Prostate gland (tissue), 2 donors: ENCODE data around the gene TAS1R1. TPM values are rescaled to one million over a fixed set of nuclear protein-coding genes. Genes with fewer than 3 reads are reported as not detected.
A peak's percentile ranks its signal among the peaks of the same experiment; 100 is the strongest.
"Not testable (repeated sequence)": the region's sequence is repeated elsewhere in the genome, so short reads cannot be mapped to it uniquely, and the experiment has no call there.

ENCODE experiments used
- DNase-seq: peaks from one replicate; pipeline ENCODE4 v3.0.0-alpha.2; 2019; ENCODE audit warnings: low spot score
- H3K27ac ChIP-seq, 2 donors: fragments of 200-600 bp; sonication (generic); 2 replicates each; pipeline ENCODE4 v1.5.1; 2017 to 2019
- H3K27me3 ChIP-seq: fragments of 200-600 bp; sonication (generic); replicated peaks from 2 replicates; pipeline ENCODE4 v1.5.1; 2019; ENCODE audit not compliant: insufficient read depth
- H3K36me3 ChIP-seq, 2 donors: fragments of 200-600 bp; sonication (generic); 1 replicate in 1 of 2; 2 replicates in 1 of 2; pipeline versions ENCODE4 v1.5.1 to v1.8.1; 2017 to 2019
- H3K4me1 ChIP-seq: fragments of 200-600 bp; sonication (generic); replicated peaks from 2 replicates; pipeline ENCODE4 v1.5.1; 2019
- H3K4me3 ChIP-seq, 2 donors: fragments of 200-600 bp; sonication (generic); 2 replicates each; pipeline ENCODE4 v1.5.1; 2017 to 2019
- H3K9me3 ChIP-seq: fragments of 200-600 bp; sonication (generic); 2 replicates; pipeline ENCODE4 v1.5.1; 2017
- POLR2A ChIP-seq: fragments of 450-650 bp; IDR thresholded peaks from one replicate; pipeline ENCODE4 v1.6.1; 2016; ENCODE audit warnings: antibody characterized with exemption, mild to moderate bottlenecking
- POLR2AphosphoS5 ChIP-seq: sonication (generic); formaldehyde crosslinking; IDR thresholded peaks from one replicate; pipeline ENCODE4 v1.6.1; 2017; ENCODE audit warnings: antibody characterized with exemption
- WGBS: methylation state at CpG from one replicate; pipeline ENCODE4 v1.1.5; 2018; 5-methylcytosine and 5-hydroxymethylcytosine counted together
- intact Hi-C: fragments of 100-400 bp; cut with DNase I; formaldehyde crosslinking; loops from one replicate; pipeline ENCODE4 v1.14.2; 2022
- total RNA-seq, 2 donors: library from RNA; depleted of rRNA; stranded (reverse); fragments of >200 nt; gene quantifications; one replicate each; pipeline ENCODE4 v1.1.0, GENCODE V29; 2016
- TF ChIP-seq, protein P1 (sequence below), 4 experiments: fragments of 200-600 bp in 2 of 4; fragments of 450-650 bp in 2 of 4; sonication (generic) in 2 of 4; IDR thresholded peaks; 1 replicate in 3 of 4; 2 replicates in 1 of 4; pipeline ENCODE4 v1.5.1; 2016 to 2019; ENCODE audit warnings: antibody characterized with exemption in 4 of 4, mild to moderate bottlenecking in 2 of 4, moderate library complexity in 2 of 4

TAS1R1 gene
- total RNA-seq, 2 donors from 2014 or later, result 1.5 TPM; not detected in 1

DNA sequence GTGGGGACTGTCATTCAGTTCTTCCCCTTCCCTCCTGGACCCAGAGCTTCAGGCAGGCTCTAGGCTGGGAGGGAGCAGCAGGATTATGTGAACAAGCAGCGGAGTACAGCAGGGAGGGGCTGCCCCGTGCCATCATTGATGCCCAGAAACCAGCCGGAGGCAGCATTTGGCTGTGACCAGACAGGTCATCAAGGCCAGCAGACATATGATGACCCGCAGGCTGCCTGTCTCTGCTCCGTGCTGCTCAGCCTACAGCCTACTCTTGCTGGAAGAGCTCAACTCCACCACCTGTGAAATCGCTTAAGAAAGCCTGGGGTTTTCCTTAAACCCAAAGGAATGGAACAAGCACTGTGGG lies 42.6 kb downstream of the TAS1R1 start:
- Histone ChIP-seq H3K27me3 (no peaks in the 10 kb centered on the region), H3K27ac (peak overlapping the region; percentile 4 to 9), H3K9me3 (no peaks in the 10 kb centered on the region), H3K4me1 (peaks cover 30% of the 10 kb centered on the region), H3K36me3 (peaks cover 16 to 35% of the 10 kb centered on the region in 2 donors), H3K4me3 (no peak overlapping the region)
- 88% methylated on average over 6 of the region's 6 CpGs for WGBS
- TF ChIP-seq, protein P1, sequence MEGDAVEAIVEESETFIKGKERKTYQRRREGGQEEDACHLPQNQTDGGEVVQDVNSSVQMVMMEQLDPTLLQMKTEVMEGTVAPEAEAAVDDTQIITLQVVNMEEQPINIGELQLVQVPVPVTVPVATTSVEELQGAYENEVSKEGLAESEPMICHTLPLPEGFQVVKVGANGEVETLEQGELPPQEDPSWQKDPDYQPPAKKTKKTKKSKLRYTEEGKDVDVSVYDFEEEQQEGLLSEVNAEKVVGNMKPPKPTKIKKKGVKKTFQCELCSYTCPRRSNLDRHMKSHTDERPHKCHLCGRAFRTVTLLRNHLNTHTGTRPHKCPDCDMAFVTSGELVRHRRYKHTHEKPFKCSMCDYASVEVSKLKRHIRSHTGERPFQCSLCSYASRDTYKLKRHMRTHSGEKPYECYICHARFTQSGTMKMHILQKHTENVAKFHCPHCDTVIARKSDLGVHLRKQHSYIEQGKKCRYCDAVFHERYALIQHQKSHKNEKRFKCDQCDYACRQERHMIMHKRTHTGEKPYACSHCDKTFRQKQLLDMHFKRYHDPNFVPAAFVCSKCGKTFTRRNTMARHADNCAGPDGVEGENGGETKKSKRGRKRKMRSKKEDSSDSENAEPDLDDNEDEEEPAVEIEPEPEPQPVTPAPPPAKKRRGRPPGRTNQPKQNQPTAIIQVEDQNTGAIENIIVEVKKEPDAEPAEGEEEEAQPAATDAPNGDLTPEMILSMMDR (IDR thresholded peaks at IDR 0.05), result no peak
- no peak for TF ChIP-seq POLR2AphosphoS5
- no peak for TF ChIP-seq POLR2A
- intact Hi-C loops, result no loop called here
- no peak for DNase-seq

DNA sequence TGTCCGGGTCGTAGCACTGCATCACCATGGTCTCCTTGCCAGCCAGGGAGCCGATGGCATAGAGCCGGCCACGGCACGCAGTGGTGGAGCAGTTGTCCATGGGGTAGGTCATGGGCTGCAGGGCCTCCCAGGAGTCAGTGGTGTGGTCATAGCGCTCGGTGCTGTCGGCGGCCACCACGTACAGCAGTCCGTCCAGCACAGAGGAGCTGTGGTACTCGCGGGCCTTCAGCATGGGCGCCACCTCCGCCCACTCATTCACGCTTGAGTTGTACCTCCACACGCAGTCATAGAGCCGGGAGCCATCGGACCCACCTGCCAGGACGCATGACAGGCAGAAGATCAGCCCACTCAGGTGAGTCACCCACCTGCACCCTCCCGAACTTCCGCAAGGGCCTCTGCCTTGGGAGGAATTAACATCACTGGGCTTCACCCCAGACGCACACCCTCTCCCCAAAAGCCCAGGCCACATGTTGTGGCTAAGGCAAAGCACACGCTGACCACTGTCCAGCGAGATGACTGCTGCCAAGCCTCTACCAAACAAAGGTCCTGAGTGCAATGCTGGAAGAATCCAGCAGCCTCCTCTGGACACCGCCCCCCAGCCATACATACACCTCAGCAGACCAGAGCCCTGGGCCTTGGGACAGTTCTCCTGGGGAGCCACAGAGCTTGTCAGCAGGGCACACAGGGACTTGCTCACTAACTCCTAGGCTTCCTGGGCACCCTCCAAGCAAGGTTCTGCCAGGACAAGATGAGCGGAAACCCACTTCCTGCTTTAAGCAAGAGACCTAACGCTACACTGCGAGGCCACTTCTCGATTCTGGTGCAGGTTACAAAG lies 44.3 kb downstream of the TAS1R1 start:
- peak overlapping the region; percentile 97 to 99 for H3K27ac ChIP-seq

DNA sequence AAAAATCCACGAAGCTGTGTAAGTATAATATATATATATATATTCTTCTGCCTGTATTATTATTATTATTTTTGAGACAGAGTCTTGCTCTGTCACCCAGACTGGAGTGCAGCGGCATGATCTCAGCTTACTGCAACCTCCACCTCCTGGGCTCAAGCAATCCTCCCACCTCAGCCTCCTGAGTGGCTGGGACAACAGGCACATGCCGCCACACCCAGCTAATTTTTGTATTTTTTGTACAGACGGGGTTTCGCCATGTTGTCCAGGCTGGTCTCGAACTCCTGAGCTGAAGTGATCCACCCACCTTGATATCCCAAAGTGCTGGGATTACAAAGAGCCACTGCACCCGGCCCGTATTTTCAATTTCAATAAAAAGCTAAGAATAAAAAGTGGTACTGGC lies 44.9 kb downstream of the TAS1R1 start:
- peak overlapping the region; percentile 97 to 99 for H3K27ac ChIP-seq
- 28% methylated on average over 8 of the region's 8 CpGs for WGBS
- intact Hi-C loops, result loop anchor here (5.0 kb wide), 1 partner anchor 243 kb away; no protein-coding TSS in a partner anchor
- DNase-seq, H3K27me3 ChIP-seq, H3K9me3 ChIP-seq: not testable (repeated sequence)
- H3K4me3 ChIP-seq, result peak overlapping the region; percentile 80 to 86
- peaks cover 6 to 19% of the 10 kb centered on the region in 2 donors for H3K36me3 ChIP-seq
- H3K4me1 ChIP-seq, result peaks cover 37% of the 10 kb centered on the region

More for the DNA sequence above, 44.3 kb downstream of the TAS1R1 start:
- Histone ChIP-seq H3K27me3 (no peaks in the 10 kb centered on the region), H3K4me3 (peak overlapping the region; percentile 80 to 86), H3K4me1 (peaks cover 37% of the 10 kb centered on the region), H3K9me3 (no peaks in the 10 kb centered on the region), H3K36me3 (peaks cover 6 to 19% of the 10 kb centered on the region in 2 donors)
- TF ChIP-seq, protein P1 (IDR thresholded peaks at IDR 0.05), result peak in 2 of 4 experiments; percentile 17 to 34
- TF ChIP-seq POLR2A, result no peak
- 42% methylated on average over 24 of the region's 31 CpGs for WGBS
- intact Hi-C loops, result no loop called here
- DNase-seq, result no peak

DNA sequence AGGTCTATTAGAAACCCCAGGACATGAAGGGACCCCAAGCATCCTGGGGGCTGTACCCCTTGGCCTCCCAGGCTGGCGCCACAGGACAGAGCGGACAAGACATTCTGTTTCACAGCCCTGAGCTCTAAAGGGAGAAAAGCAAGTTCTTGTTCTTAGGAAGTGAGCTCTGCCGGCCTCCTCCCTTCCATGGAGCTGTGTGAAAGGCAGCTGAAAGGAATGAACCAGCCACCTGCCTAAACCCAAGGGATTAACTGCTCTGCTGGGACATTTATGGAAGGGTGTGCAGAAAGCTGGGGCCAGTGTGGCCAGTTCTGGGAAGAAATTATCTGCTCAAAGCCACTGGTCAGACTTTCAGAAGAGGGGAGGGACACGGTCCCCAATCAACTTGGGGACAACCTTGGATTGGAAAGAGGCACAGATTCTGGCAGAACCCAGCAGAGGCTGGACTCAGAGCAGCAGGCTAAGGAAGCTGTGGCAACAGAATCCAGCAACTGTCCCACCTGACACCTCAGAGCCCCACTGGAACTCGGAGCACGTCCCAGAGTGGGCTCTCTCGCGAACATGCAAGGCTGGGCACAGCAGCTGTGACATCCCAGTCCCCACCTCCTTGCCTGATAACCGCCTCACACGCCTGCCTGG lies 45.4 kb downstream of the TAS1R1 start:
- H3K9me3 ChIP-seq, result no peaks in the 10 kb centered on the region
- no peak for TF ChIP-seq POLR2A
- TF ChIP-seq, protein P1 (IDR thresholded peaks at IDR 0.05), result no peak
- TF ChIP-seq POLR2AphosphoS5, result no peak
- H3K4me3 ChIP-seq, result peak overlapping the region; percentile 80 to 86
- peaks cover 6 to 19% of the 10 kb centered on the region in 2 donors for H3K36me3 ChIP-seq
- peaks cover 36% of the 10 kb centered on the region for H3K4me1 ChIP-seq
- peak overlapping the region; percentile 97 to 99 for H3K27ac ChIP-seq
- WGBS, result 12% methylated on average over 10 of the region's 10 CpGs
- DNase-seq, result no peak
- intact Hi-C loops, result loop anchor here (5.0 kb wide), 1 partner anchor 243 kb away; no protein-coding TSS in a partner anchor
- no peaks in the 10 kb centered on the region for H3K27me3 ChIP-seq

DNA sequence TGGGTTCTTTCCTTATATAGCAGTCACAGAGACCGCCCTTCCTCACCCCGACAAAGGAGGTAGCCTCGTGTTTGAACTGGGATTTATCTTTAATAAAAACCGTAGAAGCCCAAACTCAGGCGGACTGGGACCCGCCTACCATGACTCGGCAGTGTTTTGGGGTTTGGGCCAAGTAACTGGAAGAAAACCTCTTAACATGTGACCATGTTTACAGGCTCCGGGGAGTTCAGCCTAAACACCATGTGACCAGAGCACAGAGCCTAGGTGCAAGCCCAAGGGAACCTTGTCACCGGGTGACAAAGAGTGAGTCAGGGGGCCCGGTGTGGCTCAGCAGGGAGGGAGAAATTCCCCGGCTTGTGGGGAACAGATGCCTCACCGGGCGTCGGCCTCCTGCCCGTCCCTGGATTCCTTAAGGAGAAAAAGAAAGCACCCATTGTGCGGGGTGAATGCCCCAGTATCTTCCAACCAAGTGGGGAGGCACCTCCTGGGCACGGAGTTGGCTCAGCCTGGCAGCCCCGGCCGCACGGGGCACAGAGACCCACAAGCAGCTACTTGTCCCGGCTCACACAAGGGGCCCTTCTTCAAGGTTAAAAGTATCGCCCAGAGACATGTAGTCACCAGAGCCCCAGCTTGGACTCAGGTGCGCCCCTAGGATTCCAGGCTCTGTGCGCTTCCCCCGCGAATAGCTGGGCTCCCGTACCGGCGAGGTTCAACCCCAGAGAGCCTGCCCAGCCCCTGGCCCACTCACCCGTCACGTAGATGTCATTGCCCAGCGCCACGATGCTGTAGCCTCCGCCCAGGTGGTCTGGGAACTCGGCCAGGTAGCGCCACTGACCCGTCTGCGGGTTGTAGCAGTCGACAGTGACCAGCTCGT lies 46.2 kb downstream of the TAS1R1 start:
- H3K36me3 ChIP-seq, result peaks cover 6 to 15% of the 10 kb centered on the region in 2 donors
- H3K27ac ChIP-seq, result peak overlapping the region; percentile 97 to 99
- peaks cover 30% of the 10 kb centered on the region for H3K4me1 ChIP-seq
- DNase-seq, result peak; percentile 91
- TF ChIP-seq POLR2A (peak; percentile 80), POLR2AphosphoS5 (peak; percentile 99)
- TF ChIP-seq, protein P1 (IDR thresholded peaks at IDR 0.05), result peak in 1 of 4 experiments; percentile 9
- no peaks in the 10 kb centered on the region for H3K9me3 ChIP-seq
- intact Hi-C loops, result loop anchor here (5.0 kb wide), 1 partner anchor 244 kb away; no protein-coding TSS in a partner anchor
- no peaks in the 10 kb centered on the region for H3K27me3 ChIP-seq
- peak overlapping the region; percentile 80 to 86 for H3K4me3 ChIP-seq
- under 1% methylated on average over 40 of the region's 40 CpGs for WGBS
